GM10266 (cell line): ENCODE data around the gene POLD4.

Experiments
- DNase-seq: peaks from one replicate; pipeline ENCODE4 v3.0.0; 2012; ENCODE audit errors: extremely low spot score
- CTCF ChIP-seq: IDR thresholded peaks from 2 replicates; pipeline ENCODE4 v1.5.1; 2012; ENCODE audit warnings: mild to moderate bottlenecking, low read depth; ENCODE audit not compliant: control insufficient read depth, insufficient read depth; ENCODE audit errors: missing control alignments

Gene POLD4

GRCh38 chr11:67397986-67398660, 44.8 kb upstream of the POLD4 start:
- no peak for TF ChIP-seq CTCF
- no peak for DNase-seq

GRCh38 chr11:67397536-67397935, 44.2 kb upstream of the POLD4 start:
- TF ChIP-seq CTCF, result no peak
- DNase-seq, result no peak

- no peak for DNase-seq
- TF ChIP-seq CTCF, result no peak
Observed at GRCh38 chr11:67396587-67397389, 43.4 kb upstream of the POLD4 start.

- no peak for TF ChIP-seq CTCF
- no peak for DNase-seq
Observed at GRCh38 chr11:67396259-67396581, 42.9 kb upstream of the POLD4 start.

GRCh38 chr11:67395555-67396258, 42.4 kb upstream of the POLD4 start:
- no peak for TF ChIP-seq CTCF
- DNase-seq, result no peak

GRCh38 chr11:67393990-67394389, 40.6 kb upstream of the POLD4 start:
- no peak for DNase-seq
- no peak for TF ChIP-seq CTCF

- no peak for TF ChIP-seq CTCF
- DNase-seq, result no peak
Observed at GRCh38 chr11:67393437-67393836, 40.1 kb upstream of the POLD4 start.
